HG03039 (cell line): ENCODE data around the gene TRA2B.
"Not testable (repeated sequence)": the region's sequence is repeated elsewhere in the genome, so short reads cannot be mapped to it uniquely, and the experiment has no call there.

Experiments
- ATAC-seq: cut with Tn5 transposase; IDR thresholded peaks from one replicate; pipeline ENCODE4 v1.9.1; 2021; ENCODE audit warnings: mild to moderate bottlenecking, moderate library complexity; ENCODE audit not compliant: unreplicated experiment

Gene TRA2B

GRCh38 chr3:185929192-185930151 lies 8.3 kb downstream of the TRA2B start:
- no peak for ATAC-seq

- no peak for ATAC-seq
Observed at GRCh38 chr3:185928496-185928895, 9.3 kb downstream of the TRA2B start.

DNA sequence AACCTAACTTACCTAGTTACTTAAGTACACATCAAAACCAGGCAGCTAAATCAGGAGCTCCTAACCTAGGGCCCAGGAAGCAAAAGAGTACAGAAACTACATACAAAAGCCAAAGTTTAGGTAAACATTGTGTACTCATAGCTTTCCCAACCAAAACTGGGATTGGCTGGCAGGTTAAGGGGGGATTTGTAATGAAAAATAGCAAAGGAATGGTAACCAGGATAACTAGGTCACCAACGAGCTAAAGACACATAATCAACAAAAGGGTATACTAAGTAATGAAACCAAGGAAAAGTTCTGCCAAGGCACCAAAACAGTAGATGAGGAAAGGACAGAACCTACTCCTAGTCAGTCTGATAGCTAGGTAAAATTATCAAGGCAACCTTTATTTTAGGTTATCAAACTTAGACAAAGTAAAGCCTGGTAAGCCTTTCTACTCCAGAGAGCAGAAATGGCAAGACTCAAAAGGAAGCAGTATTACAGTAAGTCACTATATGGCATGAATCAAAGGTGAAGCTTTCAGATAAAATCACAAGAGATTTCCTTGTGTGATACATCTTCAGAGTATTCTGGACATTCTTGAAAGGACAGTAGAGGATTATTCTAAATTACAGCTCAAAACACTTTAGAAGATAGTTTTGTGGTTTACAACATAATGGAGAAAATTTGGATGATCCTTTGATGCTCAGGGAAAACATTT lies 10.2 kb downstream of the TRA2B start:
- no peak for ATAC-seq

DNA sequence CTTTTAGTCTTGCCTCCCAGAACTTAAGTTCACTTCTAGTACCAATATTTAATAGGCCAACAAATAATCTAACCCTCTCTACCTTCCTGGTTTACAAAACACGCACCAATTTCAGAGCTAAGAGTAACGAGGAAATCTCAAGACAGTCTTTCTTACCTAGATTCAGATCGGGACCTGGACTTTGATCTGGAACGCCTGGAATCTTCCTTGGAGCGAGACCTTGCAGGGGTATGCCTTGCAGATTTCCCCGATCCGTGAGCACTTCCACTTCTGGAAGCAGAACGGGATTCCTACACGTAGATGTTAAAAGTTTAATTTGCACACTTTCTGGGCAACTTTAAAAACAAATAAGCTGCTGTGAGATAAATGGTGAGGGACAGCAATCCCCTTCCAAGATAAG lies 11.4 kb downstream of the TRA2B start:
- ATAC-seq, result no peak

DNA sequence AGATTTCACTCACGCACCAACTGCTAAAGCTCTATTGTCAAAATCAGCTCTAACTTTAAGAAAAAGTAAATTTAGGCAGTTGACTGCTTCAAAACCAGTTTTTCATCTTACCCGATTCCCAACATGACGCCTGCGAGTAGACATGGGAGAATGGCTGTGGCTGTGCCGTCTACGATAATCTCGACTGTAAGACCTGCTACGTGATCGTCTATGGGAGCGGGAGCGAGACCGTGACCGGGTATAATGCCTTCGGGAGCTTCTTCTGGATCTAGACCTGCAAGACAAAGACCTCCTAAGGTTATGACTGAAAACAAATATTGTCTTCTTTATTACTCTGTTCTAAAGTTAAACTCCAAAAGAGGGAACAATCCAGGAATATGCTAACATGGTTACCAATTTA lies 12.5 kb downstream of the TRA2B start:
- ATAC-seq, result no peak

DNA sequence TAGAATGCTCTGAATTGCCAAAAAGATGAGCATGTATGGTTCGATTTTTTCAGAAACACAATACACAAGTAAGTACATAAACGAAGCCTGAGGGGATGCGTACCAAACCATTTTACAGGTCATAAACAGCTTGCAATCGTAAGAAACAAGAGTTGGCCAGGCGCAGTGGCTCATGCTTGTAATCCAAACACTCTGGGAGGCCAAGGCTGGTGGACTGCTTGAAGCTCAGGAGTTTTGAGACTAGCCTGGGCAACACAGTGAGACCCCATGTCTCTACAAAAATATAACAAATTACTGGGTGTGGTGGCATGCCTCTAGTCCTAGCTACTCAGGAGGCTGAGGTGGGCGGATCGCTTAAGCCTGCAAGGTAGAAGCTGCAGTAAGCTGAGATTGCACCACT lies 13.4 kb downstream of the TRA2B start:
- no peak for ATAC-seq

- no peak for ATAC-seq
Observed at GRCh38 chr3:185920184-185920583, 17.6 kb downstream of the TRA2B start.

GRCh38 chr3:185916042-185916833 lies 21.6 kb downstream of the TRA2B start:
- ATAC-seq, result no peak

GRCh38 chr3:185915642-185916041 lies 22.2 kb downstream of the TRA2B start:
- ATAC-seq, result no peak

GRCh38 chr3:185914911-185915629 lies 22.7 kb downstream of the TRA2B start:
- no peak for ATAC-seq

GRCh38 chr3:185912929-185913901 lies 24.6 kb downstream of the TRA2B start:
- no peak for ATAC-seq

- no peak for ATAC-seq
Observed at GRCh38 chr3:185912512-185912911, 25.3 kb downstream of the TRA2B start.

DNA sequence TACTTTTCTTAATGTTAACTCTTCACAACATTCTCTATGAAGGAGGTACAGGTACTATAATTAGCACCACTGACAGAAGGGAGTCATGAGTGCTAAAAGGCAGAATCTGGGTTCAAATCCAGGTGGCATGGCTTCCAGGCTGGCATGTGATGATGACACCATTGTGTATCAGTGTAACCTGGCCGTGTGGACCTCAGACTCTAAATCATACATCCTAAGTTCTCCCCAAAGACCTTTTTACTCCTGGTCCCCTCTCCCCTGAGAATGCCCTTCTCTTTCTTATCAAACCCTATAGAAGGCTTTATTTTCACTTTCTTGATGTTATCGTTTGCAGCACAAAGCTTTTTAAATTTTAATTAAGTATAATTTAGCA lies 26.8 kb downstream of the TRA2B start:
- ATAC-seq, result not testable (repeated sequence)

DNA sequence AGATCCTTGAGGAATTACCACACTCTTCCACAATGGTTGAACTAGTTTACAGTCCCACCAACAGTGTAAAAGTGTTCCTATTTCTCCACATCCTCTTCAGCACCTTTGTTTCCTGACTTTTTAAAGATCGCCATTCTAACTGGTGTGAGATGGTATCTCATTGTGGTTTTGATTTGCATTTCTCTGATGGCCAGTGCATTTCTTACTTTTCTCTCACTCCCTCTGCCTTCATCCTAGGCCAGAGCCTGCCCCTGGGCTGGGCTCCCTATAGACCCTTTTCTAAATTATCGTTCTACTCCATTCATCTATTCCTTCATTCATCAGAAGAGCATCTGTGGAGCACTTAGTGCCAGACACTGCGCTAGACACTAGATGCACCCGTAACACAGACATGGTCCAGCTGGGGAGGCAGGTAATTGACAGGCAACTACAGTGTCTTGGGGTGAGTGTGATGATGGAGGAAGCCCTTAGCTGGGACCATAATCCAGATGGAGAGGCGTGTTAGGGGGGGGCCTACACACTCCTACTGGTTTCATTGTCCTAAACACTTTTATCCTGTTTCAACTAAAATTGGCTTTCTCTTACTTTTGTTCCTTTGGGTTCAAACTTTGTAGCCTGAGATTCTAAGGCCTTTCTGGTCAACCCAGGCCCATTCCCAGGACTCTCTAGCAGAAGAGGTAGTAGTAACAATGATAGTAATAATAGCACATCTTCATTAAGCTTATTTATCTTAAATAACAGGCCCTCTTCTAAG lies 27.3 kb downstream of the TRA2B start:
- not testable (repeated sequence) for ATAC-seq

DNA sequence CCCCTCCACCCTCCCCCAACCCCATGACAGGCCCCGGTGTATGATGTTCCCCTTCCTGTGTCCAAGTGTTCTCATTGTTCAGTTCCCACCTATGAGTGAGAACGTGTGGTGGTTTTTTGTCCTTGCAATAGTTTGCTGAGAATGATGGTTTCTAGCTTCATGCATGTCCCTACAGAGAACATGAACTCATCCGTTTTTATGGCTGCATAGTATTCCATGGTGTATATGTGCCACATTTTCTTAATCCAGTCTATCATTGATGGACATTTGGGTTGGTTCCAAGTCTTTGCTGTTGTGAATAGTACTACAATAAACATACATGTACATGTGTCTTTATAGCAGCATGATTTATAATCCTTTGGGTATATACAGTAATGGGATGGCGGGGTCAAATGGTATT lies 27.9 kb downstream of the TRA2B start:
- ATAC-seq, result not testable (repeated sequence)

GRCh38 chr3:185900228-185900627 lies 37.6 kb downstream of the TRA2B start:
- ATAC-seq, result no peak

DNA sequence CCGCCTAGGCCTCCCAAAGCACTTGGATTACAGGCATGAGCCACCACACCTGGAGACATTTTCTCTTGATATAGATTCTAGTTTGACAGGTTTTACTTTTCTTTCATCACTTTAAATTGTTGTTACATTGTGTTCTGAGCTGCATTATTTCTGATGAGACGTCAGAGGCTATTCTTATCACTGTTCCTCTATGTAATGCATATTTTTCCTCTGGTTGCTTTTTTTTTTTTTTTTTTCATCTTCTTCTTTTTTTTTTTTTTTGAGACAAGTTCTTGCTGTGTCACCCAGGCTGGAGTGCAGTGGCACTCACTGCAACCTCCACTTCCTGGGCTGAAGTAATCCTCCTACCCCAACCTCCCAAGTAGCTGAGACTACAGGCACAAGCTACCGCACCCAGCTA lies 41.2 kb downstream of the TRA2B start:
- no peak for ATAC-seq

DNA sequence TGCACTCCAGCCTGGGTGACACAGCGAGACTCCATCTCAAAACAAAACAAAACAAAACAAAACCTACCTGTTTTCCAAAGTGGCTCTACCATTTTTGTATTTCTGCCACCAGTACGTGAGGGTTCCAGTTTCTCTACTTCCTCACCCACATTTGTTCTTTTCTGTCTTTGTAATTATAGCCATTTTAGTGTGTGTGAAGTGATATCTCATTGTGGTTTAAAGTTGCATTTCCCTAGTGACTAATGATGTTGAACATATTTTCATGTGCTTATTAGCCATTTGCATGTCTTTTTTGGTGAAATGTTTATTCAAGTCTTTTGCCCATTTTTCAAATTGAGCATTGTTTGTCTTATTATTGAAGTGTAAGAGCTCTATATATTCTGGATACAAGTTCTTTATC lies 50.7 kb downstream of the TRA2B start:
- no peak for ATAC-seq

- ATAC-seq, result no peak
Observed at GRCh38 chr3:185884641-185885040, 53.2 kb downstream of the TRA2B start.
